GM12864 (cell line): ENCODE data around the gene RNF2.
"Not testable (repeated sequence)": the region's sequence is repeated elsewhere in the genome, so short reads cannot be mapped to it uniquely, and the experiment has no call there.

Source experiments
- DNase-seq: peaks from one replicate; pipeline ENCODE4 v3.0.0-alpha.2; 2011; ENCODE audit warnings: low read depth
- H3K4me3 ChIP-seq: 2 replicates; pipeline ENCODE4 v1.5.1; 2011; ENCODE audit warnings: mild to moderate bottlenecking, low read depth, low read length, control low read depth
- TF ChIP-seq, protein P1 (sequence below): IDR thresholded peaks from 2 replicates; pipeline ENCODE4 v1.5.1; 2011; ENCODE audit warnings: low read depth, mild to moderate bottlenecking, moderate library complexity, low read length, control low read depth, inconsistent platforms; ENCODE audit errors: missing control alignments

RNF2 gene

DNA sequence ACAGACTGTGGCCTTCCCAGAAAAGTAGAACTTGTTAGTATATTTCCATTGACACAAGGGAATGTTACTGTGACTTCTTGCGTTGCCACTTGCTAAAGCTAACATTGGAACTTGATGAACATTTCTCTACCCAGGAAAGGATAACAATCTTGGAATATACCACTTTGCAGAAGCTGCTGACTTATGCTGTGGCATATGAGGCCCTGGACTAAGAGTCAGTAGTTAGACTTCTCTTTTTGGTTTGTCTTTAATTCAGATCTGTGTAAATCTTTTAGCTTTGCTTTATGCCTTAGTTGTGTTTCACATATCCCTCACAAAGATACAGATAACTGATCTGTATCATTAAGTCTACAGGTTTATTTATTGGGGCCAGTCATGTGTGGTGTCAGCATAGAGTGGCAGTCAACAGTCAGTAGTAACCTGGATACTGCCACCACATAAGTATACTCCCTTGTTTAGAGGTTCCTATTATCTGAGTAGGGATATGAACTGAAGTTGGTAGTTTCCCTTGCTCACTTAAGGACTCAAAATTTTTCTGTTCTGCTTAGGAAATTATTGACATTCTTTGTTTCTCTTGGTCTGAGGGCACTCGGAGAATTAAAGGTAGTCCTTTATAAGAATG is 14.7 kb downstream of the RNF2 start:
- H3K4me3 ChIP-seq: no peak overlapping the region
- no peak for DNase-seq
- TF ChIP-seq, protein P1, sequence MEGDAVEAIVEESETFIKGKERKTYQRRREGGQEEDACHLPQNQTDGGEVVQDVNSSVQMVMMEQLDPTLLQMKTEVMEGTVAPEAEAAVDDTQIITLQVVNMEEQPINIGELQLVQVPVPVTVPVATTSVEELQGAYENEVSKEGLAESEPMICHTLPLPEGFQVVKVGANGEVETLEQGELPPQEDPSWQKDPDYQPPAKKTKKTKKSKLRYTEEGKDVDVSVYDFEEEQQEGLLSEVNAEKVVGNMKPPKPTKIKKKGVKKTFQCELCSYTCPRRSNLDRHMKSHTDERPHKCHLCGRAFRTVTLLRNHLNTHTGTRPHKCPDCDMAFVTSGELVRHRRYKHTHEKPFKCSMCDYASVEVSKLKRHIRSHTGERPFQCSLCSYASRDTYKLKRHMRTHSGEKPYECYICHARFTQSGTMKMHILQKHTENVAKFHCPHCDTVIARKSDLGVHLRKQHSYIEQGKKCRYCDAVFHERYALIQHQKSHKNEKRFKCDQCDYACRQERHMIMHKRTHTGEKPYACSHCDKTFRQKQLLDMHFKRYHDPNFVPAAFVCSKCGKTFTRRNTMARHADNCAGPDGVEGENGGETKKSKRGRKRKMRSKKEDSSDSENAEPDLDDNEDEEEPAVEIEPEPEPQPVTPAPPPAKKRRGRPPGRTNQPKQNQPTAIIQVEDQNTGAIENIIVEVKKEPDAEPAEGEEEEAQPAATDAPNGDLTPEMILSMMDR: no peak

DNA sequence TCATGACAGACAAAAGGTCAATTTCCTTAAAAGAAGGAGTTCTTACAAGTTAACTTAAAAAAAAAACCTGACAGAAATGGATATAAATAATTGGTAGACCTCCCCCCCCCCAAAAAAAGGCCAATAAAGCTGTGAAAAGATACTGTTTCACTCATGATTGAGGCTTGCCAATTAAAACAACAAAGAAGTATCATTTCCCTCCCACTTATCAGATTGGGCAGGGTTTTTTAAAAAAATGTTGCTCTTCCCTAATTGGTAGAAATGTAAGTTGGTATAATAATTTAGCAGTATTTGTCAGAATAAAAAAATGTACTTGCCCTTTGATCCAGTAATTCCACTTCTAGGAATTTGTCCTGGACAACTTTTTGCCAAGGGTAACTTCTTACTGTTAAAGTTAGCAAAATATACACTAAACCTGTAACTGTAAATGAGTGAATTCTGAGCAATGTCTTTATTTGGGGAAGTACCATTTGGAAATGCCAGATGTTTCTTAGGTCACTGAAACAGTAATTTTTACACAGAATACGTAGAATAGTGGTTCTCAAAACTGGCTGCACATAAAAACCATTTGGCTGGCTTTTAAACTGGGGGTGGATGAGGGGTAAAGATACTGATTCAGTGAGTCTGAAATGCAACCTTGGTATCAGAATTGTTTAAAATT is 17.5 kb downstream of the RNF2 start:
- no peak for DNase-seq
- TF ChIP-seq, protein P1: no peak

DNA sequence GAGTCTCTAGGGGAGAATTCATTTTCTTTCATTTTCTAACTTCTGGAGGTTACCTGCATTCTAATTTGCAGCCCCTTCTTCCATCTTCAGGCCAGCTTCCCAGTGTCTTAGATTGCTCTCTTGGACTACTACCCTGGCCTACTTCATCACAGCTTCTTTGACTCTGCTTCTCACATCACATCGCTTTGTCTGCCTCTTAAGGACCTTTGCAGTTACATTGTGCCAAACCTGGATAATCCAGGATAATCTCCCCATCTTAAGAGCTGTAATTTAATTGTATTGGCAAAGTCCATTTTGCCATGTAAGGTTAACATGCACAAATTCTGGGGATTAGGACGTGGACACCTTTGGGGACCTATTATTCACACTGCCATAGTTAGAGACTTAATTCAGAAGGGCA is 18.4 kb downstream of the RNF2 start:
- TF ChIP-seq, protein P1: no peak
- H3K4me3 ChIP-seq: no peak overlapping the region
- DNase-seq: no peak

More for the DNA sequence above, 17.5 kb downstream of the RNF2 start:
- H3K4me3 ChIP-seq: no peak overlapping the region

DNA sequence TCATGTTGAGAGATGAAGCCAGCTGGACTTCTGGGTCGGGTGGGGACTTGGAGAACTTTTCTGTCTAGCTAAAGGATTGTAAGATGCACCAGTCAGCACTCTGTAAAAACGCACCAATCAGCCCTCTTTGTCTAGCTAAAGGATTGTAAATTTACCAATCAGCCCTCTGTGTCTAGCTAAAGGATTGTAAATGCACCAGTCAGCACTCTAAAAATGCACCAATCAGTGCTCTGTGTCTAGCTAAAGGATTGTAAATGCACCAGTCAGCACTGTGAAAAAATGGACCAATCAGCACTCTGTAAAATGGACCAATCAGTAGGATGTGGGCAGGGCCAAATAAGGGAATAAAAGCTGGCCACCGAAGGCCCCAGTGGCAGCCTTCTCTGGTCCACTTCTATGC is 19.6 kb downstream of the RNF2 start:
- H3K4me3 ChIP-seq, DNase-seq: not testable (repeated sequence)

DNA sequence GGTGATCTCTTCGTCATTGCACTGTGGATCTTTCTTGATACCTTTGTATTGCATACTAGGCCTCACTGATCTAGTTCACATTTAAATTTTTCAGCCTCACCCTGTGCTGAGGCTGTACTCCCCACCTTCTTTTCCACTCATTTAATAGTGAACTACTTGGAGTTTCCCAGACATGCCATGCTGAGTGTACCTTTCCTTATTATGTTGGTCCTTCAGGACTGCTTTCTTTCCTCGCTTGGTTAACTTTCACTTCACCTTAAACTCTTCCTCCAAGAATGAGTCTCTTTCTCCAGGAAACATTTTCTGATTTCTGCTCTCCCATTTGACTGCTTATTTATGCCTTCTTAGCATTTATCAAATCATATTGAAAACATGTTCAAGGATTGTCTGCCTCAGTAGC is 20.8 kb downstream of the RNF2 start:
- DNase-seq: no peak
- TF ChIP-seq, protein P1: no peak
- no peak overlapping the region for H3K4me3 ChIP-seq

DNA sequence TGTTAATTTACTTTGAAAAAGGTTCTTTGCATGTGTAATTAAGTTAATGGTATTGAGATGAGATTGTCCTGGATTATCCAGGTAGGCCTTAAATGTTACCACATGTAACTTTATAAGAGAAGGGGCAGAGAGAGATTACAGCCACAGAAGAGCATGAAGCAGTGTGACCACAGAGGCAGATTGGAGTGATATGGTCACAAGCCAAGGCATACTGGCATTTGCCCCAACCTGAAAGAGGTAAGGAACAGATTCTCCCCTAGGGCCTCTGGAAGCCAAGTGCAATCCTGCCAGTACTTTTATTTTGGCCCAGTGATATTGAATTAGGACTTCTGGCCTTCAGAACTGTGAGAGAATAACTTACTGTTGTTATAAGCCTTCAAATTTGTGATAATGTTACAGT is 23.0 kb downstream of the RNF2 start:
- no peak for DNase-seq
- TF ChIP-seq, protein P1: no peak
- no peak overlapping the region for H3K4me3 ChIP-seq

DNA sequence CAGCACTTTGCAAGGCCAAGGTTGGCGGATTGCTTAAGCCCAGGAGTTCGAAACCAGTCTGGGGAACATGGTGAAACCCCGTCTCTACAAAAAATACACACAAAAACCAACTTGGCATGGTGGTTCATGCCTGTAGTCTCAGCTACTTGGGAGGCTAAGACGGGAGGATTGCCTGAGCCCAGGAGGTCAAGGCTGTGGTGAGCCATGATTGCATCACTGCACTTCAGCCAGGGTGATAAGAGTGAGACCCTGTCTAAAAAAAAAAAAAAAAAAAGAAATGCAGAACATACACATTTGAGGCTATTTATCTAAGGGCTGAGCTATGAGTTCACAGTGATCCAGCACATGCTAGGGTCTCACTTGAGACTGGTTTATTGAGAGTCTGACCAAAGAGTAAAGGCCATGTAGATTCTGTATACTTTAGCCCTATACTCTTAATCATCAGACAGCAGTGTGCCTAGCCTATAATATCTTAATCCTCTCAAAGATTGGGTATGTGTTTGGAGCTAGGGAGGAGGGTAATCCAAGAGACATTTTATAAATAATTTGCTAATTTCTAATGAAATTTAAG is 23.9 kb downstream of the RNF2 start:
- TF ChIP-seq, protein P1: no peak
- DNase-seq: no peak
- no peak overlapping the region for H3K4me3 ChIP-seq
